Chondrocyte (in vitro differentiated cells): ENCODE measurements around the gene KCNS3. TPM values are rescaled to one million over a fixed set of nuclear protein-coding genes. Genes with fewer than 3 reads are reported as not detected.

ENCODE experiments used
- DNase-seq: peaks from one replicate; pipeline ENCODE4 v3.0.0; 2021; ENCODE audit warnings: mixed read lengths, low spot score
- H3K27ac Mint-ChIP-seq: one replicate; pipeline ENCODE4 v1.8.0; 2021; ENCODE audit warnings: mild to moderate bottlenecking, moderate library complexity, mixed read lengths; ENCODE audit not compliant: unreplicated experiment
- H3K27me3 Mint-ChIP-seq: 2 replicates; pipeline ENCODE4 v1.8.0; 2021; ENCODE audit warnings: low read depth, mixed read lengths
- H3K36me3 Mint-ChIP-seq: 2 replicates; pipeline ENCODE4 v1.8.0; 2021; ENCODE audit warnings: low read depth, mixed read lengths
- H3K4me1 Mint-ChIP-seq: 2 replicates; pipeline ENCODE4 v1.8.0; 2021; ENCODE audit warnings: low read depth, mild to moderate bottlenecking, mixed read lengths
- H3K4me3 Mint-ChIP-seq: one replicate; pipeline ENCODE4 v1.8.0; 2021; ENCODE audit warnings: mild to moderate bottlenecking, moderate library complexity, mixed read lengths; ENCODE audit not compliant: unreplicated experiment
- H3K9me3 Mint-ChIP-seq: 2 replicates; pipeline ENCODE4 v1.8.0; 2021; ENCODE audit warnings: low read depth, mixed read lengths
- CTCF ChIP-seq: fragments of 200-600 bp; sonication (generic); IDR thresholded peaks from 2 replicates; pipeline ENCODE4 v1.5.0; 2021; ENCODE audit warnings: antibody characterized with exemption, mild to moderate bottlenecking, moderate library complexity
- total RNA-seq: library from RNA; stranded (reverse); gene quantifications from 3 replicates; pipeline ENCODE4 v1.2.1, GENCODE V29; 2021

Gene KCNS3
- total RNA-seq, 1 donor from 2014 or later: 0.37 TPM

DNA sequence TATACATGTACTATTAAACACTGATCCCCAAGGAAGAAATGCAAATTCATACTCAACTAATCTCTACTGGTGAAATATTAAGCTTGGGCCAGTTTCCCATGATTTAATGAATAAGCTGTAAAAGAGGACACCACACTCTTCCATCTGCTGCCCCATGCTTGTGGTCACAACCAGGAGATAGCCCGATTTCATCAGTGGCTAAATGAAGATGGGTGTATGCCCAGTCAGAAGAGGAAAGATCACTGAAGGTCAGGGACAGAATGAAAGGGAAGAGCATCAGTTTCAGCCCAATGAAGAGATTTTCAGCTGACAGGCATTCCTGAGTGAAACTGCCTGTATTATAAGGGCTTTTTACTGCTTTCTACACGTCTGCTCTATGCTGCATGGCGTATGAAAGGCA, 103.5 kb downstream of the KCNS3 start:
- DNase-seq: no peak
- H3K9me3 Mint-ChIP-seq: peaks cover 6% of the 10 kb centered on the region

More for the DNA sequence above, 103.5 kb downstream of the KCNS3 start:
- Mint-ChIP-seq H3K36me3 (no peaks in the 10 kb centered on the region), H3K27ac (no peak overlapping the region), H3K4me3 (no peak overlapping the region), H3K4me1 (peaks cover 6% of the 10 kb centered on the region), H3K27me3 (no peaks in the 10 kb centered on the region)
- no peak for TF ChIP-seq CTCF

Other genes starting within 250 kb of the KCNS3 start
- gene SMC6, start 124.9 kb upstream of the KCNS3 start, total RNA-seq: 20.1 to 21.0 TPM (median 21.0 TPM) in 3 replicates
- 7.2 to 9.4 TPM (median 7.6 TPM) in 3 replicates for gene GEN1, start 124.5 kb upstream of the KCNS3 start, total RNA-seq
- gene MSGN1, start 62.2 kb upstream of the KCNS3 start, total RNA-seq: not detected in 3 replicates